DMS53 (cell line): ENCODE measurements around the gene SYT15B.
"Not testable (repeated sequence)": the region's sequence is repeated elsewhere in the genome, so short reads cannot be mapped to it uniquely, and the experiment has no call there.

ENCODE experiments used
- DNase-seq: peaks from one replicate; lab custom pipeline; 2025; lab: John Stamatoyannopoulos, UW

Gene SYT15B

GRCh38 chr10:47763554-47764175 lies at the start of gene SYT15B:
Gene SYT15B, minus strand, starts transcription at chr10:47763592. Its CDS starts 952 bp downstream, at chr10:47762640.
- DNase-seq = not testable (repeated sequence)

- not testable (repeated sequence) for DNase-seq
Measured at GRCh38 chr10:47779590-47779989, 16.2 kb upstream of the SYT15B start.

- DNase-seq = peak; percentile 81
Measured at GRCh38 chr10:47775361-47776231, 12.2 kb upstream of the SYT15B start.

- not testable (repeated sequence) for DNase-seq
Measured at GRCh38 chr10:47770745-47771144, 7.4 kb upstream of the SYT15B start.

- DNase-seq = not testable (repeated sequence)
Measured at GRCh38 chr10:47768578-47769115, 5.3 kb upstream of the SYT15B start.

- DNase-seq = not testable (repeated sequence)
Measured at GRCh38 chr10:47768085-47768484, 4.7 kb upstream of the SYT15B start.

DNA sequence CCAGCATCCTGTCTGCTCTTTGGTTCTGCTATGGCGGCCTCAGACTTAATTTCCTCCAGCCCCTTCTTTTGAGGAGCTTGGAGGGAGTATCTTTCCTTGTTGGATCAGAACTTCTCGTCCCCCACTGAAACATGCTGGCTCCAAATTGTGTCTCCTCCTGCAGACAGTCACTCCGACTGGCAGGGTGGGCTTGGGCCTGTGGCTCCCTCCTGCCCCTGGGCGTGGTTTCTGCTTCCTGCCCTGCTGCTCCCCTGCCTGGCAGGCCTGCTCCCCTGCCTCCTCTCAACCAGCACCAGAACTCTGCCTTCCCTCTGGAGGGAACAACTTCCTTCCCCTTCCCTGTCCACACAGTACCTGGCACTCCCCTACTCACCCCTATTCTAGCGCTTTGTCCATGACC lies 3.8 kb upstream of the SYT15B start:
- not testable (repeated sequence) for DNase-seq

GRCh38 chr10:47765232-47765631 lies 1.8 kb upstream of the SYT15B start:
- DNase-seq = not testable (repeated sequence)

GRCh38 chr10:47762674-47763553 lies 478 bp downstream of the SYT15B start:
- not testable (repeated sequence) for DNase-seq

GRCh38 chr10:47758855-47759254 lies 4.5 kb downstream of the SYT15B start:
- not testable (repeated sequence) for DNase-seq

DNA sequence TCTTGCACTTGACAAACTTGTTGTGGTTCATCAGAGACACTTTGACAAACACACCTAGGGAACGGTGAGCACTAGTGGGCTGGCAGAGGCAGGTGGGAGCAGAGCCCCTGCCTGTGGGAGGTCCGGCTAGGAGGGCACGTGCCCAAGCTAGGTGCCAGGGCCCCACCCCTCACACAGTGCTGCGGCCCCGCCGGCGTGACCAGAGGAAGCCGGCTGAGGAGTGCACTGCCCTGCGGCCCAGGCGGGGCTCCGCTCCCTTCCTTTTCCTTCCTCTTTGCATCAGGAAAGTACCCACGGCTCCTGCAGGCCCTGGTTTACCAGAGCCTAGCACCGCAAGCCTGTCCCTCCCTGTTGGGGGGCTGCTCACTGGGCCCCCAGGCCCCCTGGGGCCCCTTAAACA lies 7.2 kb downstream of the SYT15B start:
- DNase-seq = not testable (repeated sequence)

- DNase-seq = not testable (repeated sequence)
Measured at GRCh38 chr10:47753871-47754270, 9.5 kb downstream of the SYT15B start.

DNA sequence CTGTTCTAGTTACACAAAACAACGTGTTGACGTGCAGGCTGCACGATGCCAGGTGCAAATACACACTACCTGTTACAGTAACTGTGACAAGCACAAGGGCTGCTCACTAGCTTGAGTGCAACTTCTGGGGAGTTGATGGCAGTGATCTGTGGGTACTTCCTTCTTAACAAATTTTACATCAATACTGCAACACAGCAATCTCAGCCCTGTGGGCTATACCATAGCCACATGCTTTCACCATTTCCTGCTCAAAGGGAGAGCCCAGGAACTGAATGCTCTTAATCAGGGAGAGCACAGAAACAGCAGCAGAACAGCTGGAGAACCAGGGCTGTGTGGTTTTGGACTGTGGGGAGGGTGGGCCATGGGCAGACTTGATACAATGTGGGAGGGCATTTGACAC lies 10.2 kb downstream of the SYT15B start:
- DNase-seq = not testable (repeated sequence)

DNA sequence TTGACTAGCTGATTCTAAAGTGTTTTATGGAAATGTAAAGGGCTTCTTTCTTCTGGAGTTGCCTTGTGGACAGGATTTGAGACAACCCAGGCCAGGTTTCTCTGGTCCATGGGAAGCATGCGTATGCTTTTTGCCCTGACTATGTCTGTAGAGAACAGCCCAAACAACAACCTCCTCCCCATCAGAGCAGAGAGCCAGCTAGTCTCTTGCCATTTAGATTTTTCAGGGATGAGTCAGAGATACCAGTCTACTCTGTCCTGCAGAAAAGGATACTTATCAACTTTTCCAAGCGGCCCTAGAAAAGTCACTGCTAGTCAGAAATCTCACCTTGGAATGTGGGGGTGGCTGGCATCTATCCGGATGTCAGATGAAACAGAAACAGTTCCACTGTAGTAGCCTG lies 11.6 kb downstream of the SYT15B start:
- not testable (repeated sequence) for DNase-seq

- DNase-seq = not testable (repeated sequence)
Measured at GRCh38 chr10:47750360-47750759, 13.0 kb downstream of the SYT15B start.

DNA sequence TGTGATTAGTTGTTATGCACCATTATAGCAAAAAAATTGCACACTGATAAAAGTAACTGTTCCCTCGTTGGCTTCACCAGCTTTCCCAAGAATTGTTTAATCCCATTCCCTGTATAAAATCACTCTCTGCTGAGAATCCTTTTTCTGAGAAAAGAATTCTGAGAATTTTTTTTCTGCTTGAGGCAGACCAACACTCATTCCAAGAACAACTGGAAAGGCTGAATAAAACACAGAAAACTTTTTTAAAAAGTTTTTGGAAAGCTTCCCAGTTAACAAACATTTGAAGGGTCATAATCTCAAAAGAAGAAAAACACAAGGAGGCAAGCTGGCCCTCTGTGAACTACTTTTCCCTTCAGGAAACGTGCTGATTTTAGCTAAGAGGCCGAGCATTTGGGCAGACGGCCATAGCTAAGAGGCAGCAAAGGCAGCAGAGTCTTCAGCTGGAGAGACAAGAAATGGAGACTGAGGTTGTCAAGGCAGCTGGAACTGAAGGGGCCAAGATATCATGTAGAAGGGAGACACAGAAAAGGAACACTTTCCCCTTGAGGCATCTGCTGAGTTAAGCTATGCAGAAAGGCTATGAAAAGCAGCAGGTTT lies 16.5 kb downstream of the SYT15B start:
- DNase-seq = not testable (repeated sequence)

GRCh38 chr10:47744881-47745280 lies 18.5 kb downstream of the SYT15B start:
- not testable (repeated sequence) for DNase-seq

- not testable (repeated sequence) for DNase-seq
Measured at GRCh38 chr10:47743611-47744550, 19.5 kb downstream of the SYT15B start.

DNA sequence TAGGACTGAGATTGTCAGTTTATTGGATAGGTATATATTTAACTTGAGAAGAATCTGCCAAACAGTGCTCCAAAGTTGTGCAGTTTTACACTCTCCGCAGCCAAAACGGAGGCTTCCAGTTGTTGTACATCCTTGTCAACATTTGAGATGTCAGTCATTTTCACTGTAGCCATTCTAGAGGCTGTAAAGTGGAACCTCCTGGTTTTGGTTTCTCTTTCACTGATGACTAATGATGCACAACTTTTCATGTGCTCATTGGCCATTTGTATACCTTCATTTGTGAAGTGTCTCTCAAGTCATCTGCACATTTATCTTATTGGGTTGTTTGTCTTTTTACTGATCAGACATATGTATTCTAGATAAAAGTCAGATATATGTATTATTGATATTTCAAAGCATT lies 22.5 kb downstream of the SYT15B start:
- not testable (repeated sequence) for DNase-seq

DNA sequence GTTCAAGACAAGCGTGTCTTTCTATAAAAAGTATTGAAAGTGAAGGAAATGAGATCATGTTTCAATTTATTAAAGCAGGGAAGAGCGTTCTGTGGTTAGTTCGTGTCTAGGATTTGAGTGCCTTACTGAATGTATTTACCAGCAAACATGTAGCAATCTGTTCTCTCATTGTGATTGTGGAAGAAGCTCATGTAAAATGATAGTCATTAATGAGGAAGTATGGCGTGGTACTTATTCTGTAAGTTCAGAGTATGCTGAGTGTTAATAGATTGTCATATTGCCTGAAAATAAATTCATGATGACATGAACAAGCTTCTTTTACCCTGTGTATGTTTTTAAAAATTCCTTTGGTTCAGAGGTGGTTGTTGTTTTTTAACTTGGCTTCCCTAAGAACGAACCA lies 32.5 kb downstream of the SYT15B start:
- DNase-seq = not testable (repeated sequence)
